Endometrial microvascular endothelial cells (primary cell): ENCODE results near the gene FMO1. TPM values are rescaled to one million over a fixed set of nuclear protein-coding genes. Genes with fewer than 3 reads are reported as not detected.
"Not testable (repeated sequence)": the region's sequence is repeated elsewhere in the genome, so short reads cannot be mapped to it uniquely, and the experiment has no call there.

Experiments used
- in situ Hi-C: cut with HindIII; loops from 2 replicates; pipeline ENCODE4 v1.10.0; 2017; ENCODE audit warnings: low sequenced_read_pairs, low pct_unique_long_range_greater_than_20kb; ENCODE audit errors: inconsistent ontology term
- total RNA-seq: library from RNA; depleted of rRNA; stranded (reverse); fragments of >200 nt; gene quantifications from one replicate; pipeline ENCODE4 v1.2.3, GENCODE V29; 2015; ENCODE audit errors: inconsistent ontology term

Gene FMO1
- total RNA-seq, 1 donor from 2014 or later: not detected

GRCh38 chr1:171226747-171227370, 21.4 kb upstream of the FMO1 start:
- in situ Hi-C loops: no loop called here

GRCh38 chr1:171231326-171231725, 17.0 kb upstream of the FMO1 start:
- in situ Hi-C loops: no loop called here

DNA sequence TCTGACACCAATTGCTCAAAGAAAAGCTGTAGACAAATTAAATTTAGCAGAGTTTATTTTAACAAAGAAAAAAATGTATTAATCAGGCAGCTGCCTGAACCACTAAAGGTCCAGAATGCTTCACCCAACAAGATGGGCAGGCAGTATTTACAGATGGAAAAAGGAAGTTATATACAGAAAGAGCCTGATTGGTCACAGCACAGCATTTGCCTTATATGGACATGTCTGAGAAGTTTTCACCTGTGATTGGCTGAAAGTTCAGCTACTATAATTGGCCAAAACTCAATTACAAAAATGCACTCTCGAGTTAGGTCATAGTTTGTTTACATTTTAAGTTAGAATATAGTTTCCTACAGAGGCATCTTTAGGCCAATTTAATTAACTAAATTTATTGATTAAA, 15.1 kb upstream of the FMO1 start:
- in situ Hi-C loops: no loop called here

DNA sequence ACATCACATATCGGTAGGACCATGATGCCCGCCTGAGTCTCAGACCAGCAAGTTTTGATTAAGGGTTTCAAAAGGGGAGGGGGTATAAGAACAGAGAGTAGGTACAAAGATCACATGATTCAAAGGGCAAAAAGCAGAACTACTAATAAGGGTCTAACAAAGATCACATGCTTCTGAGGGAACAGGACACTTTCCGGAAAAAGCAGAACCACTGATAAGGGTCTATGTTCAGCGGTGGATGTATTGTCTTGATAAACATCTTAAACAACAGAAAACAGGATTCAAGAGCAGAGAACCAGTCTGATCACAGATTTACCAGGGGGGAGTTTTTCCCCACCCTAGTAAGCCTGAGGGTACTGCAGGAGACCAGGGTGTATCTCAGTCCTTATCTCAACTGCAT, 12.1 kb upstream of the FMO1 start:
- in situ Hi-C loops: not testable (repeated sequence)

- in situ Hi-C loops: no loop called here
Measured at GRCh38 chr1:171243878-171244277, 4.4 kb upstream of the FMO1 start.

- in situ Hi-C loops: no loop called here
Measured at GRCh38 chr1:171245458-171246064, 2.7 kb upstream of the FMO1 start.

- in situ Hi-C loops: no loop called here
Measured at GRCh38 chr1:171247501-171247900, 793 bp upstream of the FMO1 start.

- in situ Hi-C loops: no loop called here
Measured at GRCh38 chr1:171248841-171249240, 547 bp downstream of the FMO1 start.

GRCh38 chr1:171250263-171250662, 2.0 kb downstream of the FMO1 start:
- in situ Hi-C loops: no loop called here

DNA sequence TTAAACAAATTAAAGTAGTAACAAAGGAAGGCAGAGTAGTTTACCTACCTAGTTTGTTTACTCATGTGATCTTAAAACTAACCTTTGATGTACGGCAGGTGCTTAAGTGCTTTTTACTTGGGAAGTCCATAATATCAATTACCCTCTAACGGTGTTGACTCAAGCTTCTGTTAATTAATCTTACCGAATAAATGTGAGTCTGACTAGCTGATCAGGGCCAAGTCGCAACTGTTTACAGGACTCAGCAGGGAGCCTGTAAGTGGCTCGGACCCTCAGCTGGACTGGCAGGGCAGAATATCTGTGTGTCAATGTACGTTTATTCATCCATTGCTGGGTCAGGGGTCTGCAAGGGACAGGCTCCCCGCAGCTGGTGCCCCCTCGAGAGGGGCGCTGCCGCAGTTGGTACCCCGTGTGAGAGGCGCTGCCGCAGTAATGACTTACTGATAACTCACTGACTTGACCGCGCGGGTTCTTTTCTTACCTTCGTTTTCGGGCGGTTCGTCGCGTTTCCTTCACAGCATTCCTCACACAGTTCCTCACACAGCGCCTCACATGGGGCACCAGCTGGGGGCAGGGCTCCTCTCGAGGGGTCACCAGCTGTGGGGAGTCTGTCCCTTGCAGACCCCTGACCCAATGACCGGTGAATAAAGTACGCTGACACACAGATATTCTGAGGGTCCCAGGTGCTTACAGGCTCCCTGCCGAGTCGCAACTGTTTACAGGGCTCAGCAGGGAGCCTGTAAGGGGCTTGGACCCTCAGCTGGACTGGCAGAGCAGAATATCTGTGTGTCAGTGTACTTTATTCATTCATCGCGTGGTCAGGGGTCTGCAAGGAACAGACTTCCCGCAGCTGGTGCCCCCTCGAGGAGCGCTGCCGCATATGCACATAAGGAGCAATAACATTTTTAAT, 3.0 kb downstream of the FMO1 start:
- in situ Hi-C loops: no loop called here

DNA sequence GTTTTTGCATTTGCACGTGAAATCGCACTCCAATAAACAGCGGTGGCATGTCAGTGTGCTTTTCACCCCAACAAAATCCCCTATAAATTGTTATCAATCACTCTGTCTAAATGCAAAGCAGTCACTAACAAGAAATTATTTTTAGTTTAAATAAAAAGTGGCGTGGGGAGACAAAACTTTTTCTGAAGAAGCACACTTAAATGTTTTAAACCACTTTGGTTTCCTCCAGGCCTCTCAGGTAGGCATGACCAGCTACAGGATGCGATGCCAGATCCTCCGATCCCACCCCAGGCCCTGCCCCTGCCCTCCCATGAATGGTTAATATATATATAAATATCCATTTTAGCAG, 3.6 kb downstream of the FMO1 start:
- in situ Hi-C loops: no loop called here

- in situ Hi-C loops: no loop called here
Measured at GRCh38 chr1:171252482-171252881, 4.2 kb downstream of the FMO1 start.

DNA sequence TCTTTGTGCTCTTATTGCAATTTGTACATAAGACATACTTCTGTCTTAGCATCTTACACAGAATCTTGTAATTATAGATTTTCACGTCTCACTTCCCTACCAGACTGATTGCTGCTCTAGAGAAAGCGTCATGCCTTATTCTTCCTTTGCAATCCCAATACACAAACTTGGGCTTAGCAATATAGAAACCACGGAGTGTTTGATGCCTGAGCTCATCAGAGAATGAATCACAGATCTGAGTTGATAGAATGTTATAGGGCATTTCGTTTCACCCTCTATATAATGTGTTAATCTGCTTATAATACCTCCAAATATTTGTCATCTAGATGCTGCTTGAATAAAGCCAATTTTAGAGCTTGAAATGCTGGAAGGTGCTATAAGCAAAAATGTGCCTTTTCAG, 6.6 kb downstream of the FMO1 start:
- in situ Hi-C loops: no loop called here

DNA sequence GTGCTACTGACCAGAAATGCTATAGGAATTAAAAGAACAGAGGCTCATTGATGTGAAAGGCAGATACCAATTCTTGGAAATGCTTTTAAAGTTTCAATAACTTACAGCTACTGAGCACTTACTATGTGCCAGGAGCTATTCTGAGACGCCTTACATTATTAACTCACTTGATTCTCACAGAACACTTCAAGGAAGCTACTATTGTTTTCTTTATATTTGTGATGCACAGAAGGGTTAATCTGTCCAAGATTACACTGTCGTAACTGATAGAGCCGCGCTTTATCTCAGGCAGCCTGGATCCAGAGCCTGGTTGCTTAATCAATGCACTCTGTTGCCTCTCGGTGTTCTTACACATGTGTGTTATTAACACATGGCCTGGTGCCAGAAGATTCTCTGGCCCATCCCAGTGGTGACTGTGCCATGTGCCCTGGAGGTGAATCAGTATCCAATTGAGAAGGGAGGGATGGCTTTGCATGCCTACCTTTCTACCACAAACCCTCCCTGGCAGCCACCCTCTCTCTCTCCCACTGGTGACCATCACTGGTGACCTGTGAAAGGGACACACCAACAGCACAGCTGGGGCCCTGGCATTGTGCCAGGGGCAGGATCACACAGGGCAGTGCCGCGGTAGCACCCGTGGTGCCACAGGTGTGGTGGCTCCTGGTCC, 8.8 kb downstream of the FMO1 start:
- in situ Hi-C loops: no loop called here

GRCh38 chr1:171257607-171258076, 9.3 kb downstream of the FMO1 start:
- in situ Hi-C loops: no loop called here

DNA sequence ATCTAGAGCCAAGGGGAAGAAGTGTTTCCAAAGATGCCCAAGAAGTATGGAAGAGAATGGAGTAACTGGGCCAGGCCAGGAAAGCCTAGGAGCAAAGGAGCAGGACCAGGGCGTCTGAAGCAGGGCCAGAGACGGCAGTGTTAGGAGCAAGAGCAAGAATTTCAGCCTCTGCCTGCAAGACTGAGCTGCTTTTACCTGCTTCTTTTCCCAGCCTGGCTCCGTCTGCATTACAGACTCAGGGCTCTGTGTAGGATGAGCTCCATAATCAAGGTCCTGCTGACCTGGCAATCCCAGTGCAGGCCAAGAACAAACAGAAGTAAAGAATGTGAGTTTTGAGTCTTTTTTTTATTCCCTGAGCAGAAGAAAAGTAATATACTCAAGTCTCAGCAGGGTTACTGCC, 10.1 kb downstream of the FMO1 start:
- in situ Hi-C loops: no loop called here

- in situ Hi-C loops: no loop called here
Measured at GRCh38 chr1:171258943-171259342, 10.6 kb downstream of the FMO1 start.

DNA sequence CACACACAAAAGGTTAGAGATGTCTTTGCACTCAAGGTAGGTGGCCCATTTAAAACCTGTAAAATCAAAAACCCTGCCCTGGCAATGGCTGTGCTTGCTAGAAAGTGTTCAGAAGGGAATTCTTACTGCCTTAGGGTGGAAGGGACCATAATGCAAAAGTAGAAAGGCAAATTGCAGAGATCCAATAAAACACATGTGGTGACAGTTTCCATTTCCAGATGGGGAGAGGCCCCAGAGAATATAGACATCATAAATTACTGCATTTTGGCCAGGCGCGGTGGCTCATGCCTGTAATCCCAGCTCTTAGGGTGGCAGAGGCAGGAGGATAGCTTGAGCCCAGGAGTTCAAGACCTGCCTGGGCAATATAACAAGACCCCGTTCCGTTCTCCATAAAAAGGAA, 13.0 kb downstream of the FMO1 start:
- in situ Hi-C loops: no loop called here

DNA sequence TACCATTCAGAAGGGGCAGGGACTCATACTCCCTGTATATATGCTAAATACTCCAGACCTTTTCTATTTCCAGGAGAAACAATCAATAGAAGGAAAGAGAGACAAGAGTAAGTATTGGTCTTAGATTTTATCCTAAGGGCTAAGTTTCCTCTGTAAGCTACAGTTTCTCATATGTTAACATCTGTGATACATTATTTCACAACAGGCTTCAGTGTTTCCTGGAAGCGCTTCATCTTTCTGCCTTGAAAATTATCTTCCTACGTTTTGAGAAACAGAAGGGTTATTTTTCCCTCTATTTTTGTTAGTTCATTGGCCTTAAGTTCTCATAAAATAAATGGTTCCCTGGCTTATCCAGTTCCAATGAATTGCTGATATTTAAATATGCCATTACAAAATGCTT, 15.6 kb downstream of the FMO1 start:
- in situ Hi-C loops: no loop called here
